Activated CD8-positive, alpha-beta T cell treated with anti-CD3 and anti-CD28 coated beads for 36 hours (primary cell): Measurements from ENCODE around the gene MYEOV. TPM values are rescaled to one million over a fixed set of nuclear protein-coding genes. Genes with fewer than 3 reads are reported as not detected.

ENCODE experiments used
- ATAC-seq: fragments of 200-7000 bp; cut with Tn5 transposase; one replicate; pipeline ENCODE4 v1.10.0; 2021; ENCODE audit warnings: mild to moderate bottlenecking, moderate library complexity
- CTCF ChIA-PET: fragments of 350-600 bp; sonication (Branson Sonifier 250); formaldehyde crosslinking; loops from one replicate; lab custom pipeline; 2021; ENCODE audit warnings: antibody characterized with exemption; lab: Charles Lee
- POLR2A ChIA-PET: fragments of 350-600 bp; sonication (Branson Sonifier 250); formaldehyde crosslinking; loops from one replicate; lab custom pipeline; 2021; ENCODE audit warnings: antibody characterized with exemption; lab: Charles Lee
- DNase-seq: peaks from one replicate; pipeline ENCODE4 v3.0.0-alpha.2; 2020
- H3K27ac Mint-ChIP-seq: one replicate; pipeline ENCODE4 v1.8.0; 2021; ENCODE audit warnings: mild to moderate bottlenecking, mixed read lengths
- H3K27me3 Mint-ChIP-seq: one replicate; pipeline ENCODE4 v1.8.0; 2021; ENCODE audit warnings: mixed read lengths
- H3K36me3 Mint-ChIP-seq: one replicate; pipeline ENCODE4 v1.8.0; 2021; ENCODE audit warnings: low read depth, mixed read lengths
- H3K4me1 Mint-ChIP-seq: one replicate; pipeline ENCODE4 v1.8.0; 2021; ENCODE audit warnings: low read depth, mixed read lengths
- H3K4me3 Mint-ChIP-seq: one replicate; pipeline ENCODE4 v1.8.0; 2021; ENCODE audit warnings: mild to moderate bottlenecking, moderate library complexity, mixed read lengths
- H3K9me3 Mint-ChIP-seq: one replicate; pipeline ENCODE4 v1.8.0; 2021; ENCODE audit warnings: mixed read lengths
- intact Hi-C: fragments of 100-400 bp; cut with micrococcal nuclease; formaldehyde crosslinking; loops from one replicate; pipeline ENCODE4 v1.10.0; 2022
- total RNA-seq, 2 experiments: library from RNA; stranded (reverse); gene quantifications; one replicate each; pipeline ENCODE4 v1.2.3, GENCODE V29; 2021
- TF ChIP-seq, protein P1 (sequence below): fragments of 200-600 bp; IDR thresholded peaks from one replicate; pipeline ENCODE4 v1.8.0; 2022; ENCODE audit warnings: antibody characterized with exemption, mild to moderate bottlenecking

MYEOV gene
- total RNA-seq, 2 experiments from 2014 or later = not detected

GRCh38 chr11:69249311-69250185, 44.4 kb upstream of the MYEOV start:
- POLR2A ChIA-PET = no interaction called here
- intact Hi-C loops = no loop called here
- no peaks in the 10 kb centered on the region for H3K36me3 Mint-ChIP-seq
- H3K4me3 Mint-ChIP-seq = no peak overlapping the region
- H3K9me3 Mint-ChIP-seq = peaks cover 8% of the 10 kb centered on the region
- H3K4me1 Mint-ChIP-seq = no peaks in the 10 kb centered on the region
- H3K27ac Mint-ChIP-seq = no peak overlapping the region
- ATAC-seq (no peak), DNase-seq (no peak)
- CTCF ChIA-PET = no interaction called here
- peaks cover 6% of the 10 kb centered on the region for H3K27me3 Mint-ChIP-seq
- TF ChIP-seq, protein P1, sequence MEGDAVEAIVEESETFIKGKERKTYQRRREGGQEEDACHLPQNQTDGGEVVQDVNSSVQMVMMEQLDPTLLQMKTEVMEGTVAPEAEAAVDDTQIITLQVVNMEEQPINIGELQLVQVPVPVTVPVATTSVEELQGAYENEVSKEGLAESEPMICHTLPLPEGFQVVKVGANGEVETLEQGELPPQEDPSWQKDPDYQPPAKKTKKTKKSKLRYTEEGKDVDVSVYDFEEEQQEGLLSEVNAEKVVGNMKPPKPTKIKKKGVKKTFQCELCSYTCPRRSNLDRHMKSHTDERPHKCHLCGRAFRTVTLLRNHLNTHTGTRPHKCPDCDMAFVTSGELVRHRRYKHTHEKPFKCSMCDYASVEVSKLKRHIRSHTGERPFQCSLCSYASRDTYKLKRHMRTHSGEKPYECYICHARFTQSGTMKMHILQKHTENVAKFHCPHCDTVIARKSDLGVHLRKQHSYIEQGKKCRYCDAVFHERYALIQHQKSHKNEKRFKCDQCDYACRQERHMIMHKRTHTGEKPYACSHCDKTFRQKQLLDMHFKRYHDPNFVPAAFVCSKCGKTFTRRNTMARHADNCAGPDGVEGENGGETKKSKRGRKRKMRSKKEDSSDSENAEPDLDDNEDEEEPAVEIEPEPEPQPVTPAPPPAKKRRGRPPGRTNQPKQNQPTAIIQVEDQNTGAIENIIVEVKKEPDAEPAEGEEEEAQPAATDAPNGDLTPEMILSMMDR = no peak

- H3K4me1 Mint-ChIP-seq = no peaks in the 10 kb centered on the region
- H3K4me3 Mint-ChIP-seq = no peak overlapping the region
- H3K27me3 Mint-ChIP-seq = peaks cover 6% of the 10 kb centered on the region
- TF ChIP-seq, protein P1 = no peak
- intact Hi-C loops = no loop called here
- ChIA-PET POLR2A (no interaction called here), CTCF (no interaction called here)
- no peaks in the 10 kb centered on the region for H3K36me3 Mint-ChIP-seq
- ATAC-seq (no peak), DNase-seq (no peak)
- H3K27ac Mint-ChIP-seq = no peak overlapping the region
- peaks cover 9% of the 10 kb centered on the region for H3K9me3 Mint-ChIP-seq
Measured at GRCh38 chr11:69250186-69251056, 43.5 kb upstream of the MYEOV start.

DNA sequence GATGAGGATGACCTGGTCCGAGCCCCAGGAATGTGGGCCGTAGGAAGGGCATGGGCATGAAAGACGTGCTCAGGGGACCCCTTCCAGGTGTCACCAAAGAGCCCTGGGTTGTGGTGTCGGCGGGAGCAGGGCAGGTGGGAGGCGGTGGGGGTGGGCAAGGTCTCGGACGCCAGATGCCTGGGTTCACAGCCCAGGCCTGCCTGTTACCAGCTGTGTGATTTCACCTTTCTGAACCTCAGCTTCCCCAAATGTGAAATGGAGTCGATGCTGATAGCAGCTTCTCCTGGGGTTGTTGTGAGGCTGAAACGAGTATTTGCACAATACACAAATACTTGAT, 42.9 kb upstream of the MYEOV start:
- POLR2A ChIA-PET = no interaction called here
- peaks cover 6% of the 10 kb centered on the region for H3K27me3 Mint-ChIP-seq
- DNase-seq (no peak), ATAC-seq (no peak)
- intact Hi-C loops = no loop called here
- no peak overlapping the region for H3K27ac Mint-ChIP-seq
- no peaks in the 10 kb centered on the region for H3K4me1 Mint-ChIP-seq
- peaks cover 15% of the 10 kb centered on the region for H3K9me3 Mint-ChIP-seq
- CTCF ChIA-PET = no interaction called here
- TF ChIP-seq, protein P1 = no peak
- H3K4me3 Mint-ChIP-seq = no peak overlapping the region
- no peaks in the 10 kb centered on the region for H3K36me3 Mint-ChIP-seq

- Mint-ChIP-seq H3K9me3 (peaks cover 16% of the 10 kb centered on the region), H3K27me3 (peaks cover 6% of the 10 kb centered on the region), H3K36me3 (no peaks in the 10 kb centered on the region), H3K4me3 (no peak overlapping the region), H3K27ac (no peak overlapping the region), H3K4me1 (no peaks in the 10 kb centered on the region)
- ATAC-seq = no peak
- DNase-seq = no peak
- intact Hi-C loops = no loop called here
- TF ChIP-seq, protein P1 = no peak
- ChIA-PET POLR2A (no interaction called here), CTCF (no interaction called here)
Measured at GRCh38 chr11:69251639-69252489, 42.1 kb upstream of the MYEOV start.
